ENCODE data around the gene ACTL7A. TPM values are rescaled to one million over a fixed set of nuclear protein-coding genes. Genes with fewer than 3 reads are reported as not detected.

Gene ACTL7A
- total and polyA plus RNA-seq, 2 of the 13 experiments (the other 11 are each of a cell fraction or from before 2014, with no cell fraction given) = not detected

- TF ChIP-seq ZNF772 (CRISPR knock-in tag; IDR thresholded peaks at IDR 0.05) (peak; percentile 58; the same call in 1 of the 2 replicates), SSRP1 (CRISPR knock-in tag; IDR thresholded peaks at IDR 0.05) (peak; percentile 83), ZKSCAN1 (IDR thresholded peaks at IDR 0.05; ENCODE audit: low read length) (no peak), GZF1 (CRISPR knock-in tag; IDR thresholded peaks at IDR 0.05) (no peak), ZNF3 (CRISPR knock-in tag; IDR thresholded peaks at IDR 0.05) (no peak), ZNF773 (CRISPR knock-in tag; IDR thresholded peaks at IDR 0.05; ENCODE audit: borderline replicate concordance) (no peak), IRX3 (CRISPR knock-in tag; IDR thresholded peaks at IDR 0.05; ENCODE audit: borderline replicate concordance, low read depth) (no peak), REXO4 (CRISPR knock-in tag; IDR thresholded peaks at IDR 0.05; ENCODE audit: borderline replicate concordance) (no peak), ZNF788 (CRISPR knock-in tag; IDR thresholded peaks at IDR 0.05; ENCODE audit: borderline replicate concordance) (peak; percentile 63; the same call in 1 of the 2 replicates), ZNF138 (CRISPR knock-in tag; IDR thresholded peaks at IDR 0.05; ENCODE audit: low read depth) (no peak), HES4 (CRISPR knock-in tag; IDR thresholded peaks at IDR 0.05; ENCODE audit: borderline replicate concordance) (no peak)
- TF ChIP-seq, protein P1, sequence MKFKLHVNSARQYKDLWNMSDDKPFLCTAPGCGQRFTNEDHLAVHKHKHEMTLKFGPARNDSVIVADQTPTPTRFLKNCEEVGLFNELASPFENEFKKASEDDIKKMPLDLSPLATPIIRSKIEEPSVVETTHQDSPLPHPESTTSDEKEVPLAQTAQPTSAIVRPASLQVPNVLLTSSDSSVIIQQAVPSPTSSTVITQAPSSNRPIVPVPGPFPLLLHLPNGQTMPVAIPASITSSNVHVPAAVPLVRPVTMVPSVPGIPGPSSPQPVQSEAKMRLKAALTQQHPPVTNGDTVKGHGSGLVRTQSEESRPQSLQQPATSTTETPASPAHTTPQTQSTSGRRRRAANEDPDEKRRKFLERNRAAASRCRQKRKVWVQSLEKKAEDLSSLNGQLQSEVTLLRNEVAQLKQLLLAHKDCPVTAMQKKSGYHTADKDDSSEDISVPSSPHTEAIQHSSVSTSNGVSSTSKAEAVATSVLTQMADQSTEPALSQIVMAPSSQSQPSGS (CRISPR knock-in tag; IDR thresholded peaks at IDR 0.05) = 0 out of 2 replicates have a peak, but pooled peaks have one; percentile 27
- TF ChIP-seq, protein P2, sequence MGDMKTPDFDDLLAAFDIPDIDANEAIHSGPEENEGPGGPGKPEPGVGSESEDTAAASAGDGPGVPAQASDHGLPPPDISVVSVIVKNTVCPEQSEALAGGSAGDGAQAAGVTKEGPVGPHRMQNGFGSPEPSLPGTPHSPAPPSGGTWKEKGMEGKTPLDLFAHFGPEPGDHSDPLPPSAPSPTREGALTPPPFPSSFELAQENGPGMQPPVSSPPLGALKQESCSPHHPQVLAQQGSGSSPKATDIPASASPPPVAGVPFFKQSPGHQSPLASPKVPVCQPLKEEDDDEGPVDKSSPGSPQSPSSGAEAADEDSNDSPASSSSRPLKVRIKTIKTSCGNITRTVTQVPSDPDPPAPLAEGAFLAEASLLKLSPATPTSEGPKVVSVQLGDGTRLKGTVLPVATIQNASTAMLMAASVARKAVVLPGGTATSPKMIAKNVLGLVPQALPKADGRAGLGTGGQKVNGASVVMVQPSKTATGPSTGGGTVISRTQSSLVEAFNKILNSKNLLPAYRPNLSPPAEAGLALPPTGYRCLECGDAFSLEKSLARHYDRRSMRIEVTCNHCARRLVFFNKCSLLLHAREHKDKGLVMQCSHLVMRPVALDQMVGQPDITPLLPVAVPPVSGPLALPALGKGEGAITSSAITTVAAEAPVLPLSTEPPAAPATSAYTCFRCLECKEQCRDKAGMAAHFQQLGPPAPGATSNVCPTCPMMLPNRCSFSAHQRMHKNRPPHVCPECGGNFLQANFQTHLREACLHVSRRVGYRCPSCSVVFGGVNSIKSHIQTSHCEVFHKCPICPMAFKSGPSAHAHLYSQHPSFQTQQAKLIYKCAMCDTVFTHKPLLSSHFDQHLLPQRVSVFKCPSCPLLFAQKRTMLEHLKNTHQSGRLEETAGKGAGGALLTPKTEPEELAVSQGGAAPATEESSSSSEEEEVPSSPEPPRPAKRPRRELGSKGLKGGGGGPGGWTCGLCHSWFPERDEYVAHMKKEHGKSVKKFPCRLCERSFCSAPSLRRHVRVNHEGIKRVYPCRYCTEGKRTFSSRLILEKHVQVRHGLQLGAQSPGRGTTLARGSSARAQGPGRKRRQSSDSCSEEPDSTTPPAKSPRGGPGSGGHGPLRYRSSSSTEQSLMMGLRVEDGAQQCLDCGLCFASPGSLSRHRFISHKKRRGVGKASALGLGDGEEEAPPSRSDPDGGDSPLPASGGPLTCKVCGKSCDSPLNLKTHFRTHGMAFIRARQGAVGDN (CRISPR knock-in tag; IDR thresholded peaks at IDR 0.05) = peak; percentile 33; the same call in 1 of the 2 replicates
- TF ChIP-seq, protein P3, sequence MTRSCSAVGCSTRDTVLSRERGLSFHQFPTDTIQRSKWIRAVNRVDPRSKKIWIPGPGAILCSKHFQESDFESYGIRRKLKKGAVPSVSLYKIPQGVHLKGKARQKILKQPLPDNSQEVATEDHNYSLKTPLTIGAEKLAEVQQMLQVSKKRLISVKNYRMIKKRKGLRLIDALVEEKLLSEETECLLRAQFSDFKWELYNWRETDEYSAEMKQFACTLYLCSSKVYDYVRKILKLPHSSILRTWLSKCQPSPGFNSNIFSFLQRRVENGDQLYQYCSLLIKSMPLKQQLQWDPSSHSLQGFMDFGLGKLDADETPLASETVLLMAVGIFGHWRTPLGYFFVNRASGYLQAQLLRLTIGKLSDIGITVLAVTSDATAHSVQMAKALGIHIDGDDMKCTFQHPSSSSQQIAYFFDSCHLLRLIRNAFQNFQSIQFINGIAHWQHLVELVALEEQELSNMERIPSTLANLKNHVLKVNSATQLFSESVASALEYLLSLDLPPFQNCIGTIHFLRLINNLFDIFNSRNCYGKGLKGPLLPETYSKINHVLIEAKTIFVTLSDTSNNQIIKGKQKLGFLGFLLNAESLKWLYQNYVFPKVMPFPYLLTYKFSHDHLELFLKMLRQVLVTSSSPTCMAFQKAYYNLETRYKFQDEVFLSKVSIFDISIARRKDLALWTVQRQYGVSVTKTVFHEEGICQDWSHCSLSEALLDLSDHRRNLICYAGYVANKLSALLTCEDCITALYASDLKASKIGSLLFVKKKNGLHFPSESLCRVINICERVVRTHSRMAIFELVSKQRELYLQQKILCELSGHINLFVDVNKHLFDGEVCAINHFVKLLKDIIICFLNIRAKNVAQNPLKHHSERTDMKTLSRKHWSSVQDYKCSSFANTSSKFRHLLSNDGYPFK (CRISPR knock-in tag; IDR thresholded peaks at IDR 0.05; ENCODE audit: borderline replicate concordance) = no peak
- TF ChIP-seq, protein P4, sequence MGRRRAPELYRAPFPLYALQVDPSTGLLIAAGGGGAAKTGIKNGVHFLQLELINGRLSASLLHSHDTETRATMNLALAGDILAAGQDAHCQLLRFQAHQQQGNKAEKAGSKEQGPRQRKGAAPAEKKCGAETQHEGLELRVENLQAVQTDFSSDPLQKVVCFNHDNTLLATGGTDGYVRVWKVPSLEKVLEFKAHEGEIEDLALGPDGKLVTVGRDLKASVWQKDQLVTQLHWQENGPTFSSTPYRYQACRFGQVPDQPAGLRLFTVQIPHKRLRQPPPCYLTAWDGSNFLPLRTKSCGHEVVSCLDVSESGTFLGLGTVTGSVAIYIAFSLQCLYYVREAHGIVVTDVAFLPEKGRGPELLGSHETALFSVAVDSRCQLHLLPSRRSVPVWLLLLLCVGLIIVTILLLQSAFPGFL (CRISPR knock-in tag; IDR thresholded peaks at IDR 0.05) = no peak
- TF ChIP-seq, protein P5, sequence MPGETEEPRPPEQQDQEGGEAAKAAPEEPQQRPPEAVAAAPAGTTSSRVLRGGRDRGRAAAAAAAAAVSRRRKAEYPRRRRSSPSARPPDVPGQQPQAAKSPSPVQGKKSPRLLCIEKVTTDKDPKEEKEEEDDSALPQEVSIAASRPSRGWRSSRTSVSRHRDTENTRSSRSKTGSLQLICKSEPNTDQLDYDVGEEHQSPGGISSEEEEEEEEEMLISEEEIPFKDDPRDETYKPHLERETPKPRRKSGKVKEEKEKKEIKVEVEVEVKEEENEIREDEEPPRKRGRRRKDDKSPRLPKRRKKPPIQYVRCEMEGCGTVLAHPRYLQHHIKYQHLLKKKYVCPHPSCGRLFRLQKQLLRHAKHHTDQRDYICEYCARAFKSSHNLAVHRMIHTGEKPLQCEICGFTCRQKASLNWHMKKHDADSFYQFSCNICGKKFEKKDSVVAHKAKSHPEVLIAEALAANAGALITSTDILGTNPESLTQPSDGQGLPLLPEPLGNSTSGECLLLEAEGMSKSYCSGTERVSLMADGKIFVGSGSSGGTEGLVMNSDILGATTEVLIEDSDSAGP (CRISPR knock-in tag; IDR thresholded peaks at IDR 0.05; ENCODE audit: borderline replicate concordance) = no peak
Measured at GRCh38 chr9:108869092-108869725, 7.1 kb downstream of the ACTL7A start (continued).

All from HepG2 (cell line).